Measurements from ENCODE around the gene CFAP20.

The CFAP20 gene

DNA sequence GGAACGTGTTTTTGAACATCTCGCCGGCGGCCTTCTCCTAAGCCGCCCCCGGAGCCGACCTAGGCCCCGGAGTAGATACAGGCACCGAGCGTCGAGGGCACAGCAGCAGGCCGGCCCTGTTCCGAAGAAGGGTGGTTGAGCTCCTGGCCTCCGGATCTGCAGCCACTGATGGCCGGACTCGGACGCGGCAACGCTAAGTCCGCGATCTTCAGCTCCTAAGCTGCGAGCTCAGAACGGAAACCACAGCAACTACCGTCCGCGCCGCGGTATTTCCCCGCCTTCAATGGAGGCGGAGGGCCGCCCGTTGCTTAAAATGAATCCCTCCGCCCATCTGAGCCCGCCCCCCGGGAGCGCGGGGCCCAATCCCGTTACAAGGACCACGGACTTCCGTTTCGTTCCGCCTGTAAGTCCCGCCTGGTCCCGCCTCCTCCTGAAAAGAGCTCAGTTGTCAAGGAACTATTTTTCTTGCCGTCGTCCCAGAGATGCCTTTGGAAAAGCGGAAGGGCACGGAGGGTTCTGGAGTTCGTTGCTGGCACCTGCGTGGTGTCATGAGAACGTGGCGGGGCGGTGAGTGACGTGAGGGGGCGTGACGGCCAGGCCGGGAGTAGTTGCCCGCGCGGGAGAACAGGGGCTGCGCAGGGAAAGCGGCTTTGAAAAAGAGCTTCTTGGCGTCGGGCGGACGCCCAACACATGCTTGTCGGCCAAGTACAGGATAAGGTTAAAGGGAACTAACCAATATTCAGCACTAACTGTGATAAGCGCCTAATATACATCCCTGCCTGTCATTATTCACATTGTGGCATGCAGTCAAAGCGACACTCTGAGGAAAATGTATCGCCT is at the start of gene CFAP20:
Gene CFAP20, minus strand, starts transcription at position 285 of the 840 bp plus-strand sequence. Its CDS starts 266 bp downstream, at position 19.
- peak; percentile 85 to 94 for DNase-seq

DNA sequence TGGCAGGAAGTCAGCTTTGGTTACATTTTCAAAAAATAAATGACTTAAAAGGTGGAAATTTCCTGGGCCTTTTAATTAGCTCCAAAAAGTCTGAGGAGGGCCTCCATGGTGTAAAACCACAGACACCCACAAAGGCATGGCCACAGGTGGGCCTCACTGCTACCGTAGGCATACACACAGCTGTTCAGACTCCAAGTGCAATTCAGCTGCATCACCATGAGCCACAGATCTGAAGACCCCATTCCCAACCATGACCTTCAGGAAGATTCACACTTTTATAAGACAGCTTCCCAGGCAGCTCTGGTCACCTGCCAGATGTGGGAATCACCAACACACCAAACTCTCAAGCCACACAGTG is 48.2 kb upstream of the CFAP20 start:
- DNase-seq, result no peak

DNA sequence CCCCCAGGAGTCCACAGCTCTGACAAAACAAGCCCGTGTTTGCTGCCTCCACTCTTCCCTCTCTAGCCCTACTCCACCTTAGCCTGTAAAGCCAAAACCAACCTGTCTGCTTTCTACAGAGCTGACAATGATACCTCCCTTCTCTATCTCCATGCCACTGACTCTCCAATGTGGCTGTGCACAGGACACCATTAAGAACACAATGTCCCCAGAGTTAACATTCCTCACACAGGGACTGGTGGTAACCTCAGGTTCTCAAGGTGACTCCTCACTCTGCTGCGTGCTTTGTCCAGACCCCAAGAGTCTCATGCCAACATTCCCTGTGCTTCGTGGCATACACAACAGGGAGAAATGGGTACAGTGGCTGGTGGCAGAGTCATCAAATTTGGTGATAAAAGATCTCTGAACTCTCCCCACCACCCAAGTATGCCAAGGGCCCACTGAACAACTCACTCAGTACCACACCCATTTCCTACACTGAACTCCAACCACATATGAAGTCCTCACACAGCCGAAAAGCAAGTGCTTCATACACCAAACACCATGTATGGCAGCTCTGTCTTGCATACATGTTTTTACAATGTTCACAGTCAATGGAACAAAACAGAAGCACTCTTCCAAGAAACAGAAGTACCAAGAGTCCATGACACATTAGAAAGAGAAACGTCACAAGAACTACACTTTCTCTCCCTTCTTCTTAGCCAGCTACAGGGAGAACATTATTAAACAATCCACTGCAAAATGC is 47.6 kb upstream of the CFAP20 start:
- DNase-seq, result no peak

DNA sequence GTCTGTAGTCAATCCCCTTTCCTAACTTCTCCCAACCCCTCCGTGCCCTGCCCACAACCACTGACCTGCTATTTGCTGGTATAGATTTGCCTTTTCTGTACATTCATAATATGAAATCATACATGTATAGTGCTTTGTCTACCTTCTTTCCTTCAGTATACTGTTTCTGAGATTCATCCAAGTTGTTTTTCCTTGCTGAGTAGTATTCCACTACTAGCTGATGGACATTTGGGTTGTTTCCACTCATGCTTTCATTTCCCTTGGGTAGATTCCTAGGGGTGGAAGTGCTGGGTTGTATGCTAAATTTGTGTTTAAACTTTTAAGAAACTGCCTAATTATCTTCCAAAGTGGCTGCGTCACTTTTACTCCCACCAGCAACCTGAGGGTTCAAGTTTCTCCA is 41.0 kb upstream of the CFAP20 start:
- DNase-seq, result no peak

DNA sequence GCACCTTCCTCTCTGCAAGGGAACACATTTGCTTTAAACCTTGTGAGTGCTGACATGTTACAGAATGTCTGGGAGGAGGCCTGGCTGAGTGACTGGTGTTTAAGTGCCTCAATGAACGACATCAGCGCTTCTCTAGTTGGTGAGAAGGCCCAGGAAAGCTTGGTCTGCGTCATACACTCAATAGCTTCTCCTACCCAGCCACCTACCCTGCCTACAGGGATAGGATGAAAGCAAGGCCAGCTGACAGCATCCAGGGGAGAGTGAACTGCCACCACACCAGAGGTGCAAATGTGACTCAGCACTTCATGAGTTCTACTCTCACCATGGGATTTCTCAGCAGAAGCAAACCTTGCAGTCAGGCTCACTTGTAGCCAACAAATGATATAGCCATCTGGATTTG is 31.7 kb upstream of the CFAP20 start:
- DNase-seq, result no peak

DNA sequence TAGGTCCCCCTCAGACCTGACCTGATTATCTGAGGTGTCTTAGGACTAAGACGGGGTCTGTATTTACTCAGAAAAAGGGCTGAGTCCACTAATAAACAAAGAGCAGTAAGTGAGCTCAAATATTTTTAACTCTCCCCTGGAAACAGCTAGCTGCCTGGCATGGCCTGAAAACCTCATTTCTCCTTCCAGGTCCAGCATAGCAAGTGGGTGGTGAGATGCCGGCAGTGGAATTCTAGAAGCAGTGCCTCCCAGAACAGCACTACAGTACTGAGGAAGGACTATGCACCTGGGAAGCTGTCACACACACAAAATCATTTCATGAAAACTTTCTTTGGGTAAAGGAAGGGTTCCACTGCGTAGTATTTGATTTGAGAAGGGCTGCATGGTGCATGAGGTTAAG is 29.5 kb upstream of the CFAP20 start:
- DNase-seq, result no peak

DNA sequence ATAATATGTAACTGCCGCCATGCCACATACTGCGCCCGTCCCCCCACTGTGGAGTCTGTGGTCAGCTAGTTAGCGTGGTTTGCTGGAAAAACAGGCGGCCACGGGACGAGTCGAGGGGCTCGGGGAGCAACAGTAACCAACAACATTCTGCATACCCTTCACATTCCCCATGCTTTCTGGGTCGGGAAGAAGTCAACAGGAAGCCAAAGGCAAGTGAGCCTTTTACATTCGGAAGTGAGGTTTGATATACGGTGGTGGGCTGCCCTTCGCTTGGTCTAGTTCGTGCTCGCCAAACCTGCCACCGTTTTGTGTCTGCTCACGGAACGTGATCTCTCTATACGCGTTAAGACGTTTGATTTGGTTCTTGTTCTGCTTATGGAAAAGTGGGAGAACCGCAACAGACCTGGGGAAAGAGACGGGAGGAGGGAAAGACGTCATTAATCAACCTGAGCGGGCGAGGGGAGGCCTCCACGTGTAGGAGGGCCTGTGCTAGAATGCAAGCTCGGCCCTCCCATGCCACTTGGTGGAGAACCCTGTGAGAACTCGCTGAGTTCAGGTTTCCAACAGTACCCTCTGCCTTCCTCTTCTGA is 28.9 kb upstream of the CFAP20 start:
- DNase-seq, result no peak

DNA sequence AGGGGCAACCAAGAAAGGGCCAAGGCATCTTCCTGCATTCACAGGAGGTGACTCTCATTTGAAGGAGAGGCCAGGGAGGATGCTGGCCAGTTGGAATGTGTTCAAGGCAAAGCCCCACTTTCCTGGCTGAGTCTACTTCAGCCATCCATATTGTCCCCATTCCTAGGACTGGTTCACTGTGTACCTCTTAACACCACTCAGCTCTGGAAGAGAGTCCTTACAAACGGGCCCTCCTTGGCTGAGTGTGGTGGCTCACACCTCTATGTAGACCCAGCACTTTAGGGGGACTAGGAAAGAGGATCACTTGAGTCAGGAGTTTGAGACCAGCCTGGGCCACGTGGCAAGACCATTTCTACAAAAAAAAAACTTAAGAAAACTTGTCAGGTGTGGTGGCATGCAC is 28.1 kb upstream of the CFAP20 start:
- no peak for DNase-seq

DNA sequence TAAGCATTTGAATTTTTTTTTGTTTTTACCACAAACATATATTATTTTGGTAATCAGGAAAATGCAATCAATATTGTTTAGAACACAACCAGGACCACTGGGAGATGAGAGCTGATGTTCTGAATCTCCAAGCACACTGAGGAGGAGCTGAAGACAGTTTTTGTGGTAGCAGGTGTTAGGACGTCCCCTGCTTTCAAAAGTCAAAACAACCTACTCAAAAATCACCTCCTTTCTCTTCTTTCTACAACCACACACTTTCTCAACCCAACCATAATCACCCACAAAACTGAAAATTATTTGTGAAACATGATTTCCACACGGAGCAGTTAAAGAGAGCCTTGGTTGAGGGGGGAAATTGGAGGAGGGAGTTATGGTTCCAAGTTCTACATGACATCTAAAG is 26.7 kb upstream of the CFAP20 start:
- no peak for DNase-seq

DNA sequence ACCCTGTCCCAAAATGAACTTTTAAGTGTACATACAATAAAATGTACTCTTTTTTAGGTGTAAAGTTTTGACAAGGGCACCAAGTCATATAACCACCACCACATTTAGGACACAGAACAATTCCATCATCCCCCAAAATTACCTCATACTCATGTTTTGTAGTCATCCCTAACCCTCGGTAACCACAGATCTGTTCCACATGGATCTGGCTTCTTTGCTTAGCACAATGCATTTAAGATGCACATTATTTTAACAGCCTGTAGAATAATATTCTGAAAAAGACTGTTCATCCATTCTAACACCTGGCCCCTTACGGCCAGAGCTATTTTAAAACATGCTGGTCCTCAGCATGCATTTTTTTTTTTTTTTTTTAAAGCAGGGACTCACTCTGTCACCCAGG is 25.2 kb upstream of the CFAP20 start:
- no peak for DNase-seq

DNA sequence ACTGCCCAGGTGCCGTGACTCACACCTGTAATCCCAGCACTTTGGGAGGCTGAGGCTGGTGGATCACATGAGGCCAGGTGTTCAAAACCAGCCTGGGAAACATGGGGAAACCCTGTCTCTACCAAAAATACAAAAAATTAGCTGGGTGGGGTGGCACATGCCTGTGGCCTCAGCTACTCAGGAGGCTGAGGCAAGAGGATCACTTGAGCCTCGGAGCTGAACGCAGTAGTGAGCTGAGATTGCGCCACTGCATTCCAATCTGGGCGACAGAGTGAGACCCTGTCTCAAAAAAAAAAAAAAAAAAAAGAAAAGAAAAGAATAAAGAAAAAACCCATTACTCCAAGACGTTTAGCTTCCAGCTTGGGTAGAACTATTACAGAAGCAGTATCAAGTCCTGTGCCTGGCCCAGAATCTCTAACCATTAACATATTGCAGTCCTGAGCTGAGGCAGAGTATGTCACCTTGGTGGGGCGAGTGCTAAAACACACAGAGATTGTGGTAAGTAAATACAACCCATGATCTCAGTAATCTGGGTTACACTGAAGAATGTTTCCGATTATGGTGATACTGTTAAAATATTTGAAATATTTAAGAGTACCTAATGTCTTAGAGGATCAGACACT is 23.2 kb upstream of the CFAP20 start:
- no peak for DNase-seq

DNA sequence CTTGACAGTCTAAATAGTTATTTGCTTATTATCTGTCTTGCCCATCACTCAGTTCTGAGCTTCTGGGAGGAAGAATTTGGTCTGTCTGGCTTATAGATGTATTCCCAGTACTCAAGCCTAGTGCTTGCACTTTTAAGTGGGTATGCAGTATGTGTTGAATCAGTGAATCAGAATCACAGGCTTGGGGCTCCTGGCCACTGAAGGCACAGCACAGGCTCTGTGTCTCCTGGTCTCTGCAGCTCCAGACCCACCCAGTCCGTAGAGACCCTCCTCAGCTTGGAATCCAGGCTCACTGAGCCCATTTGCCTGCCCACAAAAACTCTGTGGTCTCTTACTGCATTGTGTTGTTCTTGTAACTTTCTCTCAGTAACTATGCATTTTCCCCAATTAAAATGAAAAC is 19.3 kb upstream of the CFAP20 start:
- no peak for DNase-seq

DNA sequence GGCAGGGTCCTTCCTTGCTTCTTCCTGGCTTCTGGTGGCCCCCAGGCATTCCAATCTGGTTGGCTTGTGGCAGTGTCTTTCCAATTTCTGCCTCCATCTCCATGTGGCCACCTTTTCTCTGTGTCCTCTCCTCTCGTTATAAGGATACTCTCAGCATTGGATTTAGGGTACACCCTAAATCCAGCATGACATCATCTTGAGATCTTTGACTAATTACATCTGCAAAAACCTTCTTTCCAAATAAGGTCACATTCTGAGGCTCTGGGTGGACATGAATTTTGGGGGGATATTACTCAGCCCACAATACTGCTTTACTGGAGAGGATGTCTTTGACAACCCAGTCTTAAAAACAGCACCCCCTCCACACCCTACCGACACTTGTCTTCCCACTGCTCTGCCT is 18.9 kb upstream of the CFAP20 start:
- no peak for DNase-seq

DNA sequence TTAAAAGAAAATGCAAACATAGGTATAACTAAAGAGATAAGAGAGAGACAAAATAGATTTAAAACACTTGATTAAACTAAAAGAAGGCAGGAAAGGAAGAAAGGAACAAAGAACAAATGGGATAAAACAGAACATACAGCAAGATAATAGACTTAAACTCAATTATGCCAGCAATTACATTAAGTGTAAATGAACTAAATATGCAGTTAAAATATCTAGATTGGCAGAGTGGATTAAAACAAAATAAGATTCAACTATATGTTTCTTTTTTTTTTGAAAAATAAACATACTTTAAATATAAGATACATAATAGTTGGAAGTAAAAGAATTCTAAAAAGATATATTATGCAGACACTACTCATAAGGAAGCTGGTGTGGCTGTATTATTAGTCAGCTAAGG is 9.7 kb upstream of the CFAP20 start:
- DNase-seq, result no peak

DNA sequence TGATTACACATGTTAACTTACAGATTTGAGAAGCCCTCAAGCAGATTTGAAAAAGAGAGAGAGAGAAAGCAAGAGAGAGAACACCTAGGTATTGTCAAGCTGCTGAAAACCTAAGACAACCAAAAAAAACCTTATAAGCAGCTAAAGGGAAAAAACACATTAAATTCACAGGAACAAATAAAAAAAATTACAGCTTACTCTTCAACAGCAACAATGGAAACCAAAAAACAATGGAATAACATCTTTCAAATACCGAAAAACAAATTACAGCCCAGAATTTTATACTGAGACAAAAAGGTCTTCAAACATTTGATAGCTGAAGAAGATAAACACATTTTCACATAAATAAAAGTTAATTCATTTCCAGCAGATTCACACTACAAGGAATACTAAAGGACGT is 8.4 kb upstream of the CFAP20 start:
- DNase-seq, result no peak

DNA sequence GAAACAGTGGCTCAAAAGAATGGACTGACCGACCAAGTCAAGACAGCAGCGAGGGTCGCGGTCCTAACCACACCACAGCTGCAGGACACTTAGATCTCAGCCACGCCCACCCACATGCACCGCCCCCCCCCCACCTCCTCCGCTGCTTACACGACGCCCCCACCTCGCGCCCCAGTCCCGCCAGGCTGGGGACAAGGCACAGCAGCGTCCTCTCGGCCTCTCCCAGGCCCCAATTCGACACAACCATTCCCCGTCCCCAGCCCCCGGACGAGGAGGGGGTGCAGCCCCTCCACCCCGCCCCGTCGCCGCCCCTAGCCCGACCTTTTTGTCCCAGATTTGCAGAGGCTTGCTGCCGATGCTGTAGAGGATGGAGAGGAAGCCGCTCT is 477 bp downstream of the CFAP20 start:
- DNase-seq, result no peak

DNA sequence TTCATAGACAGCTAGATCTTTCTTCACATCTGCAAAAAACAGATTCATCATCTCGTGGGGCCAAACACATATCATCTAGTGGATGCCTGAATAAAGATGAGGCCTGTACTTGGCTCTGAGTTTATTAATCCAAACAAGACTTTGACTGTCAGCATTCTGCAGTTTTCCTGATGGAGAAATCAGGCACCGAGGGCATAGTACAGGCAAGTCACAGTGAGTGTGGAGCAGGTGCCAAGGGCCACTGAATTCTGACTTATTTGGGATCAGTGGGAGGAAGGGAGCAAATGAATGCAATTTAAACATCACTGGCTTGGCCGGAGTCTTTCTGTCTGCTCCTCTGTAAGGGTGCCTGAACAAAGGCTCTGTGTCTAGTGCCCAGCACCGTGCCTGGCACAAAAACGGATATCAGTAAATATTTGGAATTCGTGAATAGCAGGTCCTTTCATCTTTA is 975 bp downstream of the CFAP20 start:
- no peak for DNase-seq

DNA sequence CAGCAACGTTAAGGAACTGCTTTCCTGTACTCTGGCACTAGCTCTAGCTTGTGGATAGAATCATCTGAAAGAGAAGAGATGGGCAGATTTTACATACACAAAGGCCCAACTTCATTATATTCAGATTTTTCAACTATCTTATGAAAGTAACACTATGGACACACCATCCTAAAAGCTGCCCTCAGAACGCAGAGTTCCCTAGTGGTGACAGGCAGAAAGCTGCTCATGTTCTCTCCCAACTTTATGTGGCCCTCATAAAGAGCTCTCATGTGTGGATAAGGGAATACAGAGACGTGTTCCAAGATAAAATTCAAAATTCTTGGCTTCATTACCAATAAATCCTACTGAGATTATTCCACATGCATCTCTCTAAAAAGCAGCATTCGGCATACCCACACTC is 1.5 kb downstream of the CFAP20 start:
- no peak for DNase-seq

DNA sequence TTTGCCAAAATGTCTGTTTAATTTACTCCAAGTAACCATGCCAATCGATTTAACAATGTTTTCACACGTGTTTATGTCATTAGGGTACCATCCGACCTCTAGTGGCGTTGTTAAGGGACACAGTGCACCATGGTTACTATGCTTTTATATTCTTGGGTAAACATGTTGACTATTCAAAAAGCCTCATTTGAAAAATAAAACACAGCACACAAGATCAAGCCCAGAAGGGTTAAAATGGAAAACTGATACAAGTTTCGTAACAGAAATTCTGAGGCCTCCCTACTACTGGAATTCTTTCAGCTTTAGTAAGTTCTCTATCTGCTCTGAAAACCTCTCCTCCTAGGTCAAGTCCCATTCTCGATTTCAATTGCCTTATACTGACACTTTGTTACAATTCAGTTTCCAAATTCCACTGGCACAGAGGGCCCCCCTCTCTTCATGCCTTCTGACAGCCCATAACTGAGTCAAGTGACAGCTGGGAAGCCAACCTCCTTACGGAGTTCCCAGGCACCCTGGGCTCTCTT is 2.1 kb downstream of the CFAP20 start:
- DNase-seq, result no peak

DNA sequence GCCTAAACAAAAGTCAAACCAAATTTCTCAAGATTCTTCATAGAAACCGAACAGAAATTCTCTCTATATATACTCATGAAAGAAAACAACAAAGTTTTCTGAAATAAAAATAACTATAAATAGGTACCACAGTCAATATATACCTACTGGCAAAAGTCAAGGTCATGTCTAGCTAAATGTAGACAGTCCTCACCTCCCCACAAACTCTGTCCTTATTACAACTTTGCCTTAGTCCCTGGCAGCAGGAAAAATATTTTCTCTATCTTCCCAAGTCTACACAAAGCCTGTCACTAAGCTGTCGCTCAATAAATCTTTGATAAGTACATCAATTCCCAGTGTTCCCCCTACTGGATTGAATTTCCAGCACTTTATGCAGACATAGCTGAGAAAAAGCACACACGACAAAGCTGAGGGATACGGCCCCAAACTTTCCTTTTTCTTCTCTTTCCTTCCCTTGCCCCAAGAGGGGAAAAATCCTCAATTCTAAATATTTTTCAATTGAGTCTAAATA is 2.7 kb downstream of the CFAP20 start:
- DNase-seq, result no peak

DNA sequence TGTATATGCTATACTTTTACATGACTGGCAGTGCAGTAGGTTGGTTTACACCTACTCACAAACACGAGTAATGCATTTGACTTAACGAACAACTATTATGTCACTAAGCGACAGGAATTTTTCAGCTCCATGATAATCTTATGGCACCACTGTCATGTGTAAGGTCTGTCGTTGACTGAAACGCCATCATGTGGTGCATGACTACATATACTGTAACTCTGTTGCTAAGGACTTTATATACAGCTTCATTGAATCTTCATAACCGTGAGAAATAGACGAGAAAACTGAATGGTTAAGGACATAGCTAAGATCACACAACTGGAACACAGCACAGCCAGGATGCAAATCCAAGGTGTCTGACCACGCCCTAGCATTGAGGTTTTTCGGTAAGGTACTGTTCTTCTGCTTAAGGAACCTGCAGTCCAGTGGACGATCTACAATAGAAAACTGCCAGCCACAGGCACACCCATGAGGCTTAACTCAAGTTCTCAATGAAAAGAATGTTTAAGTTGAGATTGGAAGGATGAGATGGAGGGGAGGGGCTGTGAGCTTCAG is 3.3 kb downstream of the CFAP20 start:
- no peak for DNase-seq

DNA sequence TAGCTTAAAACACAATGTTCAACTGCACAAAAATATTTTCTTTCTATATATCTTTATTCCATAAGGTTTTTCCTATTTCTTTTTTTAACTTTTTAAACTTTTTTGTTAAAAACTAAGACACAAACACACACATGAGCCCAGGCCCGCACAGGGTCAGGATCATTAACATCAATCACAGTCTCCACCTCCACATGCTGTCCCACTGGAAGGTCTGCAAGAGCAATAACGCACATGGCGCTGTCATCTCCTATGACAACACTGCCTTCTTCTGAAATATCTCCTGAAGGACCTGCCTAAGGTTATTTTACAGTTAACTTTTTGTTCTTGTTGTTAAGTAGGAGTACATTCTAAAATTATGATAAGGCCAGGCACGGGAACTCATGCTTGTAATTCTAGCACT is 4.1 kb downstream of the CFAP20 start:
- DNase-seq, result no peak

DNA sequence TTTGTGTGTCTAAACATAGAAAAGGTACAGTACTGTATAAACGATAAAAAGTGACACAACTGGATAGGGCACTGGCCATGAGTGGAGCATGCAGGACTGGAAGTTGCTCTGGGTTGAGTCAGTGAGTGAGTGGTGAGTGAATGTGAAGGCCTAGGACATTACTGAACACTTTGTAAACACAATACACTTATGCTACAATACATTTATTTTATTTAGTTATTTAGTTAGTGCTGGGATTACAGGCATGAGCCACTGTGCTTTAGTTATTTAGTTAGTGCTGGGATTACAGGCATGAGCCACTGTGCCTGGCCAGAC is 4.6 kb downstream of the CFAP20 start:
- no peak for DNase-seq

All from NCI-H187 (cell line).